ENCODE data around the gene MAP4K3. TPM values are rescaled to one million over a fixed set of nuclear protein-coding genes. Genes with fewer than 3 reads are reported as not detected.

The MAP4K3 gene
- total RNA-seq, 1 donor from 2014 or later = 18.3 TPM

GRCh38 chr2:39479696-39480095 is 42.6 kb upstream of the MAP4K3 start:
- no peak for TF ChIP-seq CTCF (conservative IDR thresholded peaks at IDR 0.05; ENCODE audit: low read depth, low read length)
- H3K4me3 ChIP-seq (ENCODE audit: low read depth, low read length) = no peak overlapping the region
- DNase-seq (ENCODE audit: low read depth) = no peak

- no peak for DNase-seq (ENCODE audit: low read depth)
- no peak for TF ChIP-seq CTCF (conservative IDR thresholded peaks at IDR 0.05; ENCODE audit: low read depth, low read length)
- no peak overlapping the region for H3K4me3 ChIP-seq (ENCODE audit: low read depth, low read length)
Measured at GRCh38 chr2:39479053-39479670, 42.1 kb upstream of the MAP4K3 start.

- no peak for TF ChIP-seq CTCF (conservative IDR thresholded peaks at IDR 0.05; ENCODE audit: low read depth, low read length)
- DNase-seq (ENCODE audit: low read depth) = no peak
- H3K4me3 ChIP-seq (ENCODE audit: low read depth, low read length) = no peak overlapping the region
Measured at GRCh38 chr2:39476524-39476923, 39.4 kb upstream of the MAP4K3 start.

- H3K4me3 ChIP-seq (ENCODE audit: low read depth, low read length) = no peak overlapping the region
- no peak for DNase-seq (ENCODE audit: low read depth)
- no peak for TF ChIP-seq CTCF (conservative IDR thresholded peaks at IDR 0.05; ENCODE audit: low read depth, low read length)
Measured at GRCh38 chr2:39475006-39475405, 37.9 kb upstream of the MAP4K3 start.

- no peak for DNase-seq (ENCODE audit: low read depth)
- H3K4me3 ChIP-seq (ENCODE audit: low read depth, low read length) = no peak overlapping the region
- TF ChIP-seq CTCF (conservative IDR thresholded peaks at IDR 0.05; ENCODE audit: low read depth, low read length) = no peak
Measured at GRCh38 chr2:39470580-39470979, 33.5 kb upstream of the MAP4K3 start.

- no peak for DNase-seq (ENCODE audit: low read depth)
- TF ChIP-seq CTCF (conservative IDR thresholded peaks at IDR 0.05; ENCODE audit: low read depth, low read length) = no peak
- H3K4me3 ChIP-seq (ENCODE audit: low read depth, low read length) = peak overlapping the region; percentile 34
Measured at GRCh38 chr2:39469807-39470206, 32.7 kb upstream of the MAP4K3 start.
